ENCODE results near the gene SV2B.

The SV2B gene

DNA sequence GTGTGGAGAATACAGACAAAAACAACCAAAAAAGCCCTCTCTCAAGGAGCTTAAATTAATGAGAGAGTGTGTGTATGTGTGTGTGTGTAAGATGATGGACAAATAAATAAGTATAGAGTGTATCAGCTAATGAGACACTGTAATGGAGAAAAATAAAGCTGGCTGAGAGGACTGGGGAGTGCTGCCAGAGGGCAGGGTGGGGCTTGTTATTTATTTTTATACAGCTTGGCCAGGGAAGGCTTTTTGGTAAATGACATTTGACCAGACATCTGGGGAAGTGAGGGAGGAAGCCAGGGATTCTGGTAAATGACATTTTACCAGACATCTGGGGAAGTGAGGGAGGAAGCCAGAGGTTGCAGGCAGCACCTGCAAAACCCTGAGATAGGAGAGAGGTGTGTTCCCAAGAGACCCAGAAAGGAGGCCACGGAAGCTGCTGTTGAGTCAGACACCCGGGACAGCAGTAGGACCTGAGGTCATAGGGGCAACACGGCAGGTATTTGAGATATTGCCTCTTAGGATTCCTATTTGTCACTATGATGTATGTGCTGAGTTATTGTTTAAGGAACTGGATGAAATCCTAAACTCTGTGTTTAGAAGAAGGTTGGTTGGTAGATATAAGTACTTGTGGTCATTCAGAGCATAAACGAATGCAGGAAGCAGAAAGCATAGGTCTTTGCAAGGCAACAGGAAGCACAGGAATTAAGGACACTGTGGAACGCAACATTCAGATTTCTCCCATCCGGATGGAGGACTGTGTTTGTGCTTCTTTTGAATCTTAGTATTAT, 2.7 kb downstream of the SV2B start:
- DNase-seq (ENCODE audit: low read depth): no peak

DNA sequence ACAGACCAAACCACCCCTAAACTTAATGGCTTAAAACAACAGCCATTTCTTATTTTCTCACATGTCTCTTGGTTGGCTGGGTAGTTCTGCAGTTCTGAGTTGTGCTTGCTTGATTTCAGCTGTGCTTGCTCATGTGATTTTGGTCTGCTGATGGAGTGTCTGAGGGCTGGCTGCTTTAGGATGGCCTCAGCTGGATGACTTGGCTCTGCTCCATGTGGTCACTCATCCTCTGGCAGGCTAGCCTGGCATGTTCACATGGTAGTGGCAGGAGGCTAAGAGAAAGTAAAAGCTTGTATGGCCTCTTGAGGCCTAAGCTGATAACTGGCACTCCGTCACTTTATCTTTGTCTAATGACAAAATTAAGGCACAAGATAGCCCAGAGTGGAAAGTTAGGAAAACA, 4.1 kb downstream of the SV2B start:
- no peak for DNase-seq (ENCODE audit: low read depth)

DNA sequence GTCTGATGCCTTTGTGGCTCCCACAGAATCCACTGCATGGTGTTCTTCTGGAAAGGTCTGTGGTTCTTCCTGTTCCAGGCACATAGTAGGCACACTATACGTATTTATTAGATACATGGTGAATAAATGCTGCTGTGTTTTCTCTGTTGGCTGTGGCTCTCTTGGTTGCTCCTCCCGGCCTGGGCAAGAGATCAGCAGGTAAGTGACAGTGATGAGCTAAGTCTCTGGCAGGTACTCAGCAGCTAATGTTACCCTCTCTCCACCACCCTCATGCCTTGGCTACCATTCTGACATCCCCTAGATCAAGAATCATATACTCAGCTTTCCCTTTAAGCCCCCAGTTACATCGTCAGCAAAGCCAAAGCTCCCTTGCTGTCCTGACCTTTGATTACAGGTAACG, 8.4 kb downstream of the SV2B start:
- DNase-seq (ENCODE audit: low read depth): no peak

DNA sequence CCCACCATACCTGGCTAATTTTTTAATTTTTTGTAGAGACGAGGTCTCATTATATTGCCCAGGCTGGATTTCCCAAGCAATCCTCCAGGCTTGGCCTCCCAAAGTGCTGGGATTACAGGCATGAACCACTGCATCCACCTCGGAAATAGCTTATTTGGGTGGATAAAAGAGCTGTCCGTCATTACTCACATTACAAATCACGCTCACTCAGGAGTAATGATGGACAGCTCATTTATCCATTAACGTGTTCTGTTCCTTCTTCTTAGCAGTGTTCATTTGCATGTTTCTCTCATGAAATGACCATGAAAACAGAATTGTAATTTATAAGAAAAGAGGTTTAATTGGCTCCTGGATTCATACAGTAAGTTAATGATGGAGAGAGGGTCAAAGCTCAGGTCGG, 9.8 kb downstream of the SV2B start:
- no peak for DNase-seq (ENCODE audit: low read depth)

DNA sequence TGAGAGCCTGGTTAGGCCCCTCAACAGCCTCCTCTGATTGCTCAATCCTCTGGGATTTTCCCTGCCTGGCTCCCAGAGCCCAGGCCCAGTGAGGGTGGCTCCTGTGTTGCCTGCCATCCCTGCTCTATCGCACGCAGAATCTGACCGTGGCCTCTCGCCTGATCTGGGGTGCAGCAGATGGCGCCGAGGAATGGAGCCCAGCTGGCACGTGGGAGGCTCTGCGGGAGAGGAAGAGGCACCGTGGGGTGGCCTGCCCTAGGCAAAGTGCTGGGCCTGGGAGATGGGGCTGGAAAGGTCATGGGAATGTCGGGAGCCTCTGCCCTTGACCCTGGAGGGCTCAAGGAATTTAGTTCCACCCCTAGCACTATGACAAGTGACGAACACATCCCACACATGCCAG, 10.3 kb downstream of the SV2B start:
- DNase-seq (ENCODE audit: low read depth): no peak

DNA sequence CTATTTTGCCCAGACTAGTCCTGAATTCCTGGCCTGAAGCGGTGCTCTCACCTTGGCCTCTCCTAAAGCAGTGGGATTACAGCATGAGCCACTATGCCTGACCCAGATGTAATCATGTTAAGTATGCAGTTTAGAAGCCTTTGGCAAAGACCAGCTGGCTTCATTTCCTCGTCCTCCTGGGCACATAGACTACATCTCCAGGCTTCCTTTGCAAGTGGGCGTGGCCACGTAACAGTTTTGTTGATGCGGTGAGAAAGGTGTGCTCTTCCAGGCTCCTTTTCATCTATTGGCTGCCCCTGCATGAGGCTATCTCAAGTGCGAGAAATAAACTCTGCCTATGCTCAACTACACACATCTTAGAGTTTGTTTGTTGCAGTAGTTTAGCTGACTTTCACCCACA, 13.0 kb downstream of the SV2B start:
- DNase-seq (ENCODE audit: low read depth): no peak

DNA sequence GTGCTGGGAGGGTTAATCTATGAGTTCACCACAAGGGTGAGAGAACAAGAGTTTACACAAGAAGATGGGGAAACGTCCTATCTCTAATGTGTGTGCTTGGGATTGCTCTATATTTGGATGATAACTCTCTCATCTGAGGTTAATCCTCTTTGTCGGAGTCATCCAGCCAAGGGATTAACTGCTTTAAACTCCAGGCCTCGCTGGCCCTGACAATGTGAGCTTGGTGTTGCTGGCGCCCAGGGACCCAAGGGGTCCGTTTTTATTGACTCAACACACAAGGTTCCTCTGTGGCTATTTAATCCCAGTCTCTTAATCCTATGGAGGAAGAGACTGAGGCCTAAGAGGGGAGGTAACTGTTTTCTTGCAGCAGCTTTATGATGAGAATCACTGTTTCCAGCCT, 14.2 kb downstream of the SV2B start:
- DNase-seq (ENCODE audit: low read depth): no peak

DNA sequence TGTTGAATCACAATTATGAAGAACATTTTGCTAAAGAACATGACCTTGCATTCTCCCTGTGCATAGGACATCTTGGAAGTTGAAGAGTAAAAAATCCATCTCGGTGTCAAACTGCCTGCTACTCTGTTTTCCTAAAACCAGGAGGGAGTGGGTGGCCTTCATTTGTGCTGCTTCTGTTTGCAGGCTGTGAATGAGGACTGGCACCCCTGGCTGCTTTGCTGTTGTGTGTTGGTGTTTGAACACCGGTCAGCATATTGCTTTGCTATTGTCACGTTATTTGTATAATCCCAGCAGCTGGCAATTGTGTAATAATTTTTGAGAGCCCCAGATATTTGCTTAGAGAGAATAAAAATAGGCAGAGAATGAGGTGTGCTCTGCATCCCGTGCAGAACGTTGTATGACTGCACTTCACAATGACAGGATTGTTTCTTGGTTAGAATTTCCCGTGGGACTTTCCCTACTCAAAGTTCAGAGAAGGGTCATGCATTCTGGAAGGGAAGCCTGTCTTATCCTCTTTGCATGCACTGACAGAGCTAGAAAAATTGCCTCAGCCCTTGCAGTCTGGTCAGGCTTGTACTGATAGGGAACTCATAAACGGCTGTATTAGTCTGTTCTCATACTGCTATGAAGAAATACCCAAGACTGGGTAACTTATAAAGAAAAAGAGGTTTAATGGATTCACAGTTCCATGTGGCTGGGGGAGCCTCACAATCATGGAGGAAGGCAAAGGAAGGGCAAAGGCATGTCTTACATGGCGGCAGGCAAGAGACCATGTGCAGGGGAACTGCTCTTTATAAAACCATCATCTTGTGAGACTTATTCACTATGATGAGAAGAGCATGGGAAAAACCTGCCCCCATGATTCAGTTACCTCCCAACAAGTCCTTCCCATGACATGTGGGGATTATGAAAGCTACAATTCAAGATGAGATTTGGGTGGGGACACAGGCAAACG, 16.3 kb downstream of the SV2B start:
- DNase-seq (ENCODE audit: low read depth): no peak

DNA sequence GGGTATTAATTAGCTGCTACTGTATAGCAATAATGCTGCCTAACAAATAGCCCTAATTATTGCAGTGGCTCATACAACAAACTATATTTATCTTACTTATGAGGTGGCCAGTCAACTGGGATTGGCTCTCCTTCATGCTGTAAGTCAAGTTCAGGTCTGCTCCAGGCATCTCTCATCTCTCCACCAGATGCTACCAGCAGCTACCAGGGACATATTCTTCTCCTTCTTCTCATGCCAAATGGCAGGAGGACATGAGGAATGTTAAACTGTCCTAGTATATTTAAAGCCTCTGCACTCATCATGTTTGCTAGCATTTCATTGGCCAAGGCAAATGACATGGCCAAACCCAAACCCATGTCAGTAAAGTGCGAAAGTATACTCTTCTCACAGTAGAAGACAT, 17.3 kb downstream of the SV2B start:
- no peak for DNase-seq (ENCODE audit: low read depth)

DNA sequence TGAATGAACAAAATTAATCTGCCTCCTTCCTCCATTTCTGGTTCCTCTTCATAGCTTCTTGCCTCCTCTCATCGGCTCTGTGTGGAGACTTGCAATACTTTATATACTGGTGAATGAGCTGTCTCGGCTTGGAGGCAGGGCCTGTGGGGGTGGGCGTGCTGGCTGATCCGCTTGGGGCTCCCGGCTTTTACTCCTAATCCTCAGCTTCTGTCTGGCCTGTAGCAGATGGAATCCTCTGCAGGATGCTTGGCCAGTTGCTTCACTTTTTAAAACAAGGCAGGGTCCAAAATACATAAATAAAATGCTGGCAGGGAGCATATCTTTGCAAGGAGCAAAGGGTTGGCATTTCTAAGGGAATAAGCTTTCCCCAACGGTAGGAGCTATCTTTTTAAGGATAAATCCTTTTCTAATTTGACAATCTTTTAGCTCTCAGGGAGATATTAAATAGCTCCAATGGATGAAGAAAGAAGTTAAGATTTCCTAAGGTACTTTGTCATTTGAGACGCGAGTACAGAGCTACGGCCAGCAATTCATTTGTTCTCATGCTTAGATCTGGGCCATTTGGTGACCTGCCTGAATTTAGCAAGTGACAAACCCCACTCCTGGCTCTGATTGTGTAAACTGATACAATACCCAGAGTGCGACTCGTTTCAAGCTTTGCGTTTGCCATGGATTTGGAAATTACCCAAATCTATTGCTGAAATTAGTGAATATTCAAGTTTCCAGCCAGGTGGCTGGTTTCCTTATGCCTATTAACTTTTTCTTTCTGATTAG, 18.9 kb downstream of the SV2B start:
- no peak for DNase-seq (ENCODE audit: low read depth)

DNA sequence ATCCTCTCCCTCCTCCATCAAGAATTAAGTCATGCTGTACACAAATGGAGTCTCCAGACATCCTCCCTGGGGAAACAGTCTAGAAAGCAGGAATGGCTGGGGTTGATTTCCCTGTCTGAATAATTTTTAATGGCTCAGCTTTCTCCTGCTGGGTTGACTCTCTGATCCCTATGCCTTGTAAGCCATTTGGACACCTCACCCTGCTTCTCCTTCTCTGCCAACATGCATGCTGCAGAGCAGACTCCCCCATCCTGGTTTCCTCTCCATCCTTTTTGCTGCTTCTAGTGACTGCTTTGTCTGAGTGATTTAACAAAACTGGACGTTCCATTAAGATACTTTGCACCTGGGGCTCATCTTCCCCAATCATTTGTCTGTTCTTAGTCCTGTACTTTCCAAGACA, 22.2 kb downstream of the SV2B start:
- DNase-seq (ENCODE audit: low read depth): no peak

DNA sequence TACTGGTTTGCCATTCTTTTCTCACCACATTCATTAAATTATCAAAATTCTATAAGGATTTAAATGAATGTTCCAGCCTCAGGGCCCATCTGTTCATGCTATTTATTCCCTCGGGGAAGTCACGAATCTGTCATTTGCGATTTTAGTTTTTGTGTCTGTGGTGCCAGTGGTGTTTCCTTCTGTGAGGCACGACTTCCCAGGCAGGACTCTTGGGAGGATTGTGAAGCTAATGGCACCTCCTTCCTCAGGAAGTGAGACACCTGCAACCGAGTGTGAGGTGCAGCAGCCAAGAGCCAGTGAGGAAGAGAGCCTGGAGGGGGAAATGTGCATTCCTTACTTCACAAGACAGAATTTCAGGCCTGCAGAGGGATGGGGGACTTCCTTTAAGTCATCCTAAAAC, 24.1 kb downstream of the SV2B start:
- DNase-seq (ENCODE audit: low read depth): no peak

DNA sequence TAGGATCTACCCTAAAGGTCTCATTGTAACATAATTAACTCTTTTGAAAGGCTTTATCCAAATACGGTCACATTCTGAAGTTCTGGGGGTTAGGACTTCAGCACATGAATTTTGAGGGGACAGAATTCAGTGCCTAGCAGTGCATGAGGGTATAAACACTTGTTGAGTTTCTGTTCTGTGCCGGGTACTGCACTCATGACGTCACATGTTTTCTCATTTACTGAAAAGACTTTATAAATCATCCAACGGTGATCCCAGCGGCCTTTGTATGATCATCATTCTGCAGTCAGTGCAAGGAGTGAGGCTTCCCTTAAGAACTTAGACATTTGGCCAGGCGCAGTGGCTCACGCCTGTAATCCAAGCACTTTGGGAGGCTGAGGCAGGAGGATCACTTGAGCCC, 25.1 kb downstream of the SV2B start:
- DNase-seq (ENCODE audit: low read depth): no peak

DNA sequence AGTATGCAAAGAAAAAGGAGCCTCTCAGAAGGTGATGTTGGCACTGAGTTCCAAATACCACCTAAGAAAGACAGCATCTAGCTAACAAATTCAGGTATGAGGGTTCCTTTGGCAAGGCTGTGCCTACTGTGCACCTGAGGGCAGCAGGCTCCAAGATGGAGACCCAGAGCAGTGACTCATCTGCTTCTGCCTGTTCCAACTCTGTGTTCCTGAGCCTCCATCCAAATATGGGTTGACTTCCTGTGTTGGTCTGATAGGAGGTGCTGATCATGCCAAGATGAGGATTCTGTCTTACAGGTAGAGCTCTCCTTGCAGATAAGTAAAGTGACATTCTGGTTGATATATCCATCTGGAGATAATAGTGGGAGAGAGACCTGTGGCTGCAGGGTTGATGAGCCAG, 26.0 kb downstream of the SV2B start:
- no peak for DNase-seq (ENCODE audit: low read depth)

DNA sequence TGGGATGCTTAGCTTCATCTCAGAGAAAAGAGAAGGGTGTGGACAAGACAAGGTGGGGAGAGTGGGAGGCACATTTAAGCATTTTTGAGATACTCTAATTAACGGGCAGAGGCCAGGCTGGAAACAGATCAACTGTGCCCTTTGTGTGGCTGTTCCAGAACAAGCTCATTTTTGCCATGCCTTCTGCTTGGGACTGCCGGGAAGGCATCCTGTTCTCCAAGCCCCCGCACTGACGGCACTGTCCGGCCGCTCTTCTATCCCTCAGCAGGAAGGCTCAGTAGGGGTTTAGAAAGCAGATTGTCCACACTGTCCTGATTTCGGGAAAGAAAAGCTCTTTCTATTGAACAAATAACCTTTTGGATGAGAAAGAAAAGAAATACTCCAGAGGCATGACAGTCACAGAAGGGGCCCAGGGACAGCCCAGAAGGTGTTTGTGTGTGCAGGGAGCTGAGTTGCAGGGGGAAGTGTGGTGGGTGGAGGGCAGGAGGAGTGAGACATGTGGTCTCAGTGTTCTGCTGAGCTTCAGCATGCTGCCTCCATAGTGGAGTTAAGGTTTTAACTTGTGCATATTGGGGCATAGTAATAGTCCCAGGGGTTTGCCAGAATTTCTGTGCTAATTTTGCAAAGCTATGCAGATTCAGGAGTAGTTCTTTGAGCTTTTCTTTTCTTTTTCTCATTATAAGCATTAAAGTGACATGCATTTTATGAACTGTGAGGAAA, 27.3 kb downstream of the SV2B start:
- DNase-seq (ENCODE audit: low read depth): no peak

DNA sequence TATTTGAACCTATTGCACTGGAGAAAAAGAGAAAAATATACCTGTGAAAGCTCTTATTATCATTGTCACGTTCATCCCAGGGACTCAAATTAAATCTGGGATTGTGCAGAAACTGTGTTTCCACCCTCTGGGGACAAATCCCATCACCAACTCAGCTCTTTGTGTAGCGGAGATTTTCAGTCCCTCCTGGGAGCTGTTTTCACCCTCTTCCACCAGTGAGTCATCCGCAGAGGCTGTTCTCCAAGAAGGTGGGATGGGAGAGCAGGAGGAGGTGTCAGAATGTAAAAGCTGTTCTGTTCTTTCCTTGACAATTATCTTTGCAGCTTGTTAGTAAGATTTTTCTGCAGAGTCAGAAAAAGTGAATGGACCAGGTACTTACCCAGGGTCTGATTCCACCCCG, 28.0 kb downstream of the SV2B start:
- no peak for DNase-seq (ENCODE audit: low read depth)

DNA sequence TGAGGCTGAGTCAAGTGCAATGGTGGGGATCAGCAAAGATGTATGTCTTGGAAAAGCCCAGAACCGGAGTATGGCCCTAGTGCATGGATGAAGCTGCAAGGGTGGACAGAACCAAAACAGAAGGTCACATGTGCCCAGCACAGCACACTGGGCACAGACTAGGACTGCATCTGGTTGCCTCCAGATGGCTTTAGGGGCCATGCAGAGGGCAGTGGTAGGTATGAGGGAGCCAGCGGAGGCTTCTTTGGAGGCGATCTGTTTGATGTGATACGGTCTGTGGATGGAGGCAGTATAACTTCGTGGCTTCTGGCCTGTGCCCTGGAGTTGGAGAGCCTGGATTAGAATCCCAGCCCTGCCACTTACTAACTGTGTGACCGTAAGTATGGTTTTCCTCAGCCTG, 29.4 kb downstream of the SV2B start:
- no peak for DNase-seq (ENCODE audit: low read depth)

DNA sequence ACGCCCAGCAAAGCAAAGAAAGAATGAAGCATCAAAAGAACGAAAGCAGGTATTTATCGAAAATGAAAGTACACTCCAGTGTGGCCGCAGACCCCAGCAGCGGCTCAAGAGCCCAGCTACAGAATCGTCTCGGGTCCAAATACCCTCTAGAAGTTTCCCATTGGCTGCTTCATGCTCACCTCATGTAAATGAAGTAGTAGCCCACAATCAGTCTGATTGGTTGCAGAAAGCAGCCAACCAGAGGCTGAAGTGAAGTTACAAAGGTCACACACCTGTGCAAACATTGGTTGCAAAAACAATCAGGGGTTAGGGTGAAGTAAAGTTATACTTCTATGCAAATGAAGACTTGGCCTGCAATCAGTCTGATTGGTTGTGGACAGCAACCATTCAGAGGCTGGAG, 32.0 kb downstream of the SV2B start:
- no peak for DNase-seq (ENCODE audit: low read depth)

DNA sequence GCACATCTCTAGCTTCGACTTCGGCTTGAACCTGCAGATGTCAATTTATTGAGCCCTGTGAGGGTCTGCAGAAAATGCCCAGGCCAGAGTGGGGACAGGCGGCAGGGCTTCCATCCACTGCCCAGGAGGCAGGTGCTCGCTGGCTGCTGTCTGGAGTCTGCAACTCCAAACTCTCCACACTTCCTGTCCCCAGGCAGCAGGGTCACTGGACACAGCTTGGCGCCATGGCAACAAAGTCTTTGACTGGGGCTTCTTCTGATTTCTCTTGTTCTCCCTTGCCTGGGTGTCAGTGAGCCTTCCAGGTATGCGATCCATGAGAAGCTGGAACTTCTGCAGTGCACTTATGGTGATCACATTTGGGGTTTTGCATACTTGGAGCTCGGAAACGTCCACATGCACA, 33.5 kb downstream of the SV2B start:
- DNase-seq (ENCODE audit: low read depth): no peak

DNA sequence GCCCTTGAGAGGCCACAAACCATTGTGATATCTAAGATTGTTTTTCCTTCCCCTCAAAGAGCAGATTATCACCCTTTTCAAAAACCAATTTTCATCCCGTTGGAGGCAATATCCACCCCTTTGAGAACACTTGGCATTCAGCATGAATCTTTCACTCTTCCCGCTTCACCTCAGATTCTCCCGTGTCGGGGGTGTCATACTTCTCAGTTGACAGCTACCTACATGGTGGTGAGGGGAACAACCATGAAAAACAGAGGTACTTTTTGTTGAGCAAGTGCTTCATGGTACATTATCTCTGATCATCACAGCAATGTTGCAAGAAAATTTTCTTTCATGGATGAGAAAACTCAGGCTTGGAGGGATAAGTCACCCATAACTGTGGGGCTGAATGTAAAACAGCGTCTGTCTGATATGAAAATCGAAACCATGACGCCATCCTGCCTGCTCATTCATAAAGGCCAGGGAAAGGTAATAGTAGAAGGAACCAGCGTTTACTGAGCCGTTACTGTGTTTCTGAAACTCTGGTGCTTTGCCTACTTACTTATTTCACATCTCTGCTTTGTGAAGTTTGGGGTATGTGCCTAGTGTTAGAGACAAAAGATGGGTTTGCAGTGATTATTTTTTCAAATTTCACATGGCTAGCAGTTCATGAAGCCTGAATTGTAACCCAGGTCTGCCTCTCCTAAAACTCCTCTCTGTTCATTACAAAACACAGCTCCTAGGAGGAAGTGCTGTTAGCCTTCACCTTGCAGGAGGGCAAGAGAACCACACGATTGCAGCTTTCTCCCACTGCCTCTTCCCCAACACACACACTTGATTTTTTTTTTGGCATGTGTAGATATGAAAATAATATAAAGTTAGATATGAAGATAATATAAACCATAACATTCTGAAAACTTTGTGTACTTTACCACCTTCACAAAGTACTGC, 35.4 kb downstream of the SV2B start:
- no peak for DNase-seq (ENCODE audit: low read depth)

DNA sequence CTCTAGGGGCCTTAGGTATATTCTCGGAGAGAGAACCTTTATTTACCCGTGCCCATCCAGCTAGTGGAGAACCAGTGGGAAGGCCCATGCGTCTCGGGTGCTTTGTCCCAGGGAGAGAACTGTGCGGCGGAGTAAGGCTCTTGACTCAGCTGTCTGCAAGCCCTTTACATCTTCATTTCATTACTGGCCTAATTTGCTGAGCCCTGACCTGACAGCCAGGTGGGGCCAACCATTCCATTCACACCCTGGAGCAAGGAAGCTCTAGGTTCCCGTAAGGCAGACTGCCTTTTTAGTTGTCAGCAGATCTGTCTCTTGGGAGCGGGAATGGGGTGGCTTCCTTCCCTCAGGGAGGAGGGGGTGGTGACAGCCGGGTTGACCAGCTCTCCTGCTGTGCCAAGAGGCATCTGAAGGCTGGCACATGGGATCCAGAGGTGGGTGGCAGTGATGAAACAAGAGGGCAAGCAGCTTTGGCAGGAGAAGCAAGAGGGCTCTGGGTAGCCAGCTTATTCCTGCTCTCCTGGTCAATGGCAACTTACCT, 36.4 kb downstream of the SV2B start:
- no peak for DNase-seq (ENCODE audit: low read depth)
